Forelimb muscle (tissue), 1 donor: ENCODE results near the gene PTEN. TPM values are rescaled to one million over a fixed set of nuclear protein-coding genes. Genes with fewer than 3 reads are reported as not detected.
"Not testable (repeated sequence)": the region's sequence is repeated elsewhere in the genome, so short reads cannot be mapped to it uniquely, and the experiment has no call there.

Experiments
- DNase-seq: peaks from one replicate; pipeline ENCODE4 v3.0.0-alpha.2; 2013; ENCODE audit warnings: low read depth
- polyA plus RNA-seq: library from polyadenylated mRNA; unstranded; fragments of 120-200 nt; gene quantifications from one replicate; pipeline ENCODE4 v1.2.1, GENCODE V29; 2013; ENCODE audit not compliant: insufficient read length

Gene PTEN
- 39.0 TPM for polyA plus RNA-seq

DNA sequence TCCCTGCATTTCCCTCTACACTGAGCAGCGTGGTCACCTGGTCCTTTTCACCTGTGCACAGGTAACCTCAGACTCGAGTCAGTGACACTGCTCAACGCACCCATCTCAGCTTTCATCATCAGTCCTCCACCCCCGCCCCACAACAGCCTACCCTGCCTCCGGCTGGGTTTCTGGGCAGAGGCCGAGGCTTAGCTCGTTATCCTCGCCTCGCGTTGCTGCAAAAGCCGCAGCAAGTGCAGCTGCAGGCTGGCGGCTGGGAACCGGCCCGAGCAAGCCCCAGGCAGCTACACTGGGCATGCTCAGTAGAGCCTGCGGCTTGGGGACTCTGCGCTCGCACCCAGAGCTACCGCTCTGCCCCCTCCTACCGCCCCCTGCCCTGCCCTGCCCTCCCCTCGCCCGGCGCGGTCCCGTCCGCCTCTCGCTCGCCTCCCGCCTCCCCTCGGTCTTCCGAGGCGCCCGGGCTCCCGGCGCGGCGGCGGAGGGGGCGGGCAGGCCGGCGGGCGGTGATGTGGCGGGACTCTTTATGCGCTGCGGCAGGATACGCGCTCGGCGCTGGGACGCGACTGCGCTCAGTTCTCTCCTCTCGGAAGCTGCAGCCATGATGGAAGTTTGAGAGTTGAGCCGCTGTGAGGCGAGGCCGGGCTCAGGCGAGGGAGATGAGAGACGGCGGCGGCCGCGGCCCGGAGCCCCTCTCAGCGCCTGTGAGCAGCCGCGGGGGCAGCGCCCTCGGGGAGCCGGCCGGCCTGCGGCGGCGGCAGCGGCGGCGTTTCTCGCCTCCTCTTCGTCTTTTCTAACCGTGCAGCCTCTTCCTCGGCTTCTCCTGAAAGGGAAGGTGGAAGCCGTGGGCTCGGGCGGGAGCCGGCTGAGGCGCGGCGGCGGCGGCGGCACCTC, at the start of gene PTEN, which contains the start of gene KLLN:
Gene PTEN, plus strand, starts transcription at position 573 of the 891 bp plus-strand sequence. CDS start 845 bp downstream, outside the sequence.
Gene KLLN, minus strand, starts transcription at position 481 of the 891 bp plus-strand sequence. CDS start 1,046 bp downstream, outside the sequence.
- peak; percentile 83 for DNase-seq

DNA sequence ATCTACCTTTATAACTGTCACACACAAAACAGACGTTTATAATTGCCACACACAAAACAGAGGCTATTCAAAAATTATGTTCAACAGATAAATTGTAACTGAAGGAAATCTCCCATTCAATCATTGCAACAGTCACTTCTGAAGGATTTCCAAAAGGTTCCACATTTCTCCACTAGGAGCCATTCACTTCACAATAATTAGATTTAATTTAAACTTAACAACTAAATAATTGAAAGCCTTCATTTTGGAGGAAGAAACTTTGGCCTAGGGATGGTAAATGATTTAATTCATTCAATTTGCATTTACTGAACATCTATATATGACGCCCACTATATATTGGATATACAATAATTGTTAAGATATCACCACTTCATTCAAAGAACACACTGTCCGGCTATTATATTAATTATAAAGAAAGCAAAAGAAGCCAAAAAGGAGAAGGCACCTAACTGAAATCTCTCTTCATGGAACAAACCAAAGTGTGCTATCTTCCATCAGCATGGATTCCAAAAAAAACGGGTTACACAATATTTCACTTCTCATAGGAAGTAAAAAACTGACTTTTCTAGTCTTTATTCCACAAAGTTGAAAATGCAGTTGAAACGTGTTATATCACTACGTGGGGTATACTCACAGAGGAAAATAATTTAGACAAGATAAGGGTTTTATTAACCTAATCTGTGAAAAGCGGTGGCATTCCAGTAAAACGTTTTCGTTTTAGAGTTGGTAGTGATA, 47.1 kb upstream of the PTEN start:
- DNase-seq: no peak

DNA sequence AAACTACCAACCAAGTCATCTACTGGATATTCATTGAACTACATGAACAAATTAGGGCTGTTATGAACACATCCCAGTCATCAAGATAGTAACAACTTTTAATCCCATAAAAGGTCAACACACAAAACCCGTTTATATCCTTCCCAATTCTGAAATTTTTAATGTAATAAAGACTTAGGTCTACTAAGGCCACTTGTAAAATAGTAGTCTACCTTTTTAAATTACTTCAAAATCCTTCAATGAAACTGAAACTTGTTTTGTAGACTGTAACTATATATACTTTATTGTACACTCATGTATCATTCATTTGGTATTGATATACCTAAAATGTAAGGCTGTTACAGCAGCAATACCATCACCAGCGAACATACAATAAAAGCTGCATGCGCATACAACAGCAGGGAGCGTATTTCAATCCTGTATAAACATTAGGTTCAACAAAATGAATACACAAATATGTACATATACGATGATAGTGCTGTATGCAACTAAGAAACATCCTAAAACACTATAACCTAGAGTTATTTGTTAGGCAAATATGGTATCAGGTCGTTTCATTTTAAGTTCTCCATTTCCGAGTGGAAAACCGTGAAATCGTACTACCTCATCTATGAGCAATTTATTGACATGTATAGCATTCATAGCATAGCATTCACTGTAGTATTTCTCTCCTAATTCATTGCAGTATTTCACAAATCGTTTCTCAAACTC, 46.4 kb upstream of the PTEN start:
- DNase-seq: no peak

DNA sequence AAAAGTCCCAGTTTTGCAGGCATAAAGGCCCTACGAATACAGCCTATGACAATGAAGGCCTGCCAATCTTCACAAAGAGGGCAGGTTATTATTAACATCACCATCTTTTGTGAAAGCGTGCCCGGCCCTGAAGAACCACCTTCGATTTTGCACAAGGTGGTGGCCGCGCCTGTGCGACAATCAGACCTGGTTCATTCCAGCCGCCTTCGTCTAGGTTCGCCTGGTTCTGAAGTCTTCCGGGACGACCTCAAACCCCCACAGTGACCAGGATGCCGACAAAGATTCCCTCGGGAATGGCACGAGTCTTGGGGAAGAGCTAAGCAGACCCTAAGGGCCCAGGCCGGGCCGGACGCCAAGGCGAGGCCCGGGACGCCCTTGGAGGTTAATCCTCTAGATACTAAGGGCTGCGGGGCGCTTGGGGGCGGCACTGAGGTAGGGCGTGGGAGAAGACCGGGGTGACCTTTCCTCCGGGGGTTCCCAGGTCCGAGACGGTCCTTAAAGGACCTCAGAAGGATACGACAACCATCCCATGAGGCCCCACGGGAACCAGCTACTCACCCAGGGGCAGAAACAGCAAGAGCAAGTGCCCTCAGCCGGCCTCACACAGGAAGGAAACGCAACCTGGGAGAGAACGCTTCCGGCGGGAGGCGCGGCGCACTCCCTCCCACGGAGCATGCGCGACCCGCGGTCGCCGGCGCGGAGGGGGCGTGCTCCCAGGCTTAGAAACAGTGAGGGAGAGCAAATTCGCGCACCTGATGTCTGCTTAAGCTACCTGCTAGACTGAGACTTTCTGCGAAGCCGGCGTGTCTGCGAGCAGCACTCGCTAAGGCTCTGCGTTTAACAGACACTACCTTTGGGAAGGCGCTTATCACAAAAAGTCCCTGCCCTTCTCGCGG, 45.6 kb upstream of the PTEN start, which contains the start of gene ATAD1:
Gene ATAD1, minus strand, starts transcription at position 618 of the 896 bp plus-strand sequence. CDS start 3,627 bp downstream, outside the sequence.
- DNase-seq: peak; percentile 61

DNA sequence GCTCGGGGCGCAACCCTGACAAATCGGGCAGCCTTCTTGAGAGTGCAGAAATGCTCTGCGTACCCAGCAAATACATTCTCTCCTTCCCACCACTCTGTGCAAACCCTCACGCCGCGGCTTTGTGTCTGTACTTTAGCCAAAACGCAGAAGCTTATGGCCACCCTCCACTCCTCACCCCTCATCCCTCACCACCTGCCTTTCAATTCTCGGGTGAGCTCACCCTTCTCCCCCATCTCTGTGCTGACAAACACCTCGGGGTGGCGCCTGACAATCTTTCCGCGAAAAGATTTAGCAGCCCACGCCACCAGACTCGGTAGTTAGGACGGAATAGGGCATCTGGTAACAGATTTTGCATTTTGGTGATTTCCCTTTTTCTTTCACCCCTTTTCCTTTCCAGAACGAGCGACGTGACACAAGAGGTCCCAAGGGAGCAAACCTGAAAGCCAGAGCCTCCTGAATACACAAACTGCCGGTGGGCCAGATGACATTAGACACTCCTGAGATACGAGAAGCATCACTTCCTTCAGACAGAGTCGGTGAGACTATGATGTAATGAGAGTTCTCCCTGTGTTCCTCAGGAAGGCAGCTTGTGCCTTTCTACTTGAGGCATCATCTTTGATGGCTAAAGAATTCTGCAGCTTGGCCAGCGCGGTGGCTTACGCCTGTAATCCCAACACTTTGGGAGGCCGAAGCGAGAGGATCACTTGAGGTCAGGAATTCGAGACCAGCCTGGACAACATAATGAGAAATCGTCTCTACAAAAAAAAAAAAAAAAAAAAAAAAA, 44.7 kb upstream of the PTEN start:
- no peak for DNase-seq

DNA sequence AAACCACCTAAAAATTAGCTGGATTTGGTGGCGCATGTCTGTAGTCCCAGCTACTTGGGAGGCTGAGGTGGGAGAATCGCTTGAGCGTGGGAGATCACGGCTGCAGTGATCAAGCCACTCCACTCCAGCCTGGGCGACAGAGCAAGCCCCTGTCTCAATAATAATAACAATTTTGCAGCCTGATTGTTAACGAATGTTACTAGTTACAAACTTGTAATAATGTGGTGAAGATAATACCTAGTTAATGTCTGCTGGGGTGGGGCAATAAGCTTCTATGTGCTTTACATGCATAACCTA, 44.2 kb upstream of the PTEN start:
- no peak for DNase-seq

DNA sequence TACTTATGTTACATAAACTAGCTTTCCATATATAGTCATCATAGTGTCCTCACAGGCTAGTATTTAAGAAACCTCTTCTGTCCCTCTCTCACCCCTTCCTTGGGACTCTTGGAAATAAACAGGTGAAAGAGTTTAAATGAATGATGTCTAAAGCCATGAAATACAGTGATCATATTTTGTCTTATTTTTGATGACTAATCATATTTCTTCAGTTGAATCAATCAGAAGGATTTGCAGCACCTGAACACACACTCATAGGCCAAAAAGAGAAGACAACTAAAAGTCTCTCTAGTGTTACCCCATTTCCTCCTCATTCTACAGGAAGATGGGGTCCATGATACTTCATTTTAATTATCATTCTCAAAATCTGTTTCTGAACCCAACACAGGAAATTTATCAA, 36.8 kb upstream of the PTEN start:
- DNase-seq: no peak

DNA sequence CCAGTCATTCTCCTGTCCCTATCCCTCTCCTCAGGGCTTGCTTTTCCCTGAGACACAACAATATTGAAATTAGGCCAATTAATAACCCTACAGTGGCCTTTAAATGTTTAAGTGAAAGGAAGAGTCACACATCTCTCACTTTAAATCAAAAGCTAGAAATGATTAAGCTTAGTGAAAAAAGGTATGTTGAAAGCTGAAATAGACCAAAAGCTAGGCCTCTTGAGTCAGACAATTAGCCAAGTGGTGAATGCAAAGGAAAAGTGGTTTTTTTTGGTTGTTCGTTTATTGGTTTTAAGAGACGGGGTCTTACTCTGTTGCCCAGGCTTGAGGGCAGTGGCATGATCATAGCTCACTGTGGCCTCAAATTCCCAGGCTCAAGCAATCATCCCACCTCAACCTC, 35.7 kb upstream of the PTEN start:
- DNase-seq: no peak

DNA sequence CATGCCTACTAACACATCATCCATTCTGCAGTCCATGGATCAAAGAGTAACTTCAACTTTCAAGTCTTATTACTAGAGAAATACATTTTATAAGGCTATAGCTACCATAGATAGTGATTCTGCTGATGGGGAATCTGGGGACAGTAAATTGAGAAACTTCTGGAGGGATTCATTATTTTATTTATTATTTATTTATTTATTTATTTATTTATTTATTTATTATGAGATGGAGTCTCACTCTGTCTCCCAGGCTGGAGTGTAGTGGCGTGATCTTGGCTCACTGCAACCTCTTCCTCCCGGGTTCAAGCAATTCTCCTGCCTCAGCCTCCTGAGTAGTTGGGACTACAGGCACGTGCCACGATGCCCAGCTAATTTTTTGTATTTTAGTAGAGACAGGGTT, 34.4 kb upstream of the PTEN start:
- DNase-seq: not testable (repeated sequence)

DNA sequence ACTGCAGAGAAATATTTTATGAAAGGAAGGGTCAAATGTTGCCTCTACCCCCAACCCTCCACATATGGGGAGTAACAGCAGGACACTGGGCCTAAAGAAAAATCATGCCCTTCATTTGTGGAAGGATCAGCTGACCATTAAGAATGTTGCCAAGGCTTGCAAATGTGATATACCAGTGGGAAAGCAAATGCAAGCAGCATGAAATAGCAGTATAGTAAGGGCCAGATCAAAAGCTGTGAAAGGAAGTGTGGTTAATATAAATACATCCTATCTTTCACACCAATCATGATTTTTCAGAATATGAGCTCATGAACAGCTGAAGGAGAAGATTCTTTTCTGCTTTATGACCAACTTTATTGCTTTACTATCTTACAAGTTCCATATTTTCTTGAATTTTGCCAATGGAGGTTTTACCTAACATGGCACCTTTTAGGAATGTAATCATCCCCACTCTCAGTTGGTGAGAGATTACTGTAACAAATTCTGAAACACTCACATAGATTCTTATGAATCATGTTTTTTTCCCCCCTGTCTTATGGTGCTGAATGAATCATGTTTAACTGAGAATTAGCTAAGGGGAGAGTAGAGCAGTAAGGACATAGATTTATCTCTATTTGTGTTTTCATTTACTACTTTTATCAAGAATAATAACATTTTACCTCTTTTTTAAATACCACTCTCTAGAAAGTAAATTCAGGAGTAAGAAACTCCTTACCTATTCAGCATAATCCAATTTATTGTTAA, 33.3 kb upstream of the PTEN start:
- no peak for DNase-seq

DNA sequence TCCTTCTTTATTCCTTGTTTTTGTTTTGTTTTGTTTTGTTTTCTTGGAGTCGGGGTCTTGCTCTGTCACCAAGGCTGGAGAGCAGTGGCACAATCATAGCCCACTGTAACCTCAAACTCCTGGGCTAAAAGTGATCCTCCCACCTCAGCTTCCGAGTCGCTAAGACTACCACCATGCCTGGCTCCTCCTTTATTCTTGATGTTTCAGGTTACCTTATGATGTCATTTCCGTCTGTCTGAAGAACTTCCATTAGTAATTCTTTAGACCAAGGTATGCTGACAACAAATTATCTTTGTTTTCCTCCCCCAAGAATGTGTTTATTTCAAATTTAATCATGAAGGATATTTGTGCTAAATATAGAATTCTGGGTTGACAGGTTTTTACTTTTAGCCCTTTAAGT, 27.3 kb upstream of the PTEN start:
- no peak for DNase-seq

DNA sequence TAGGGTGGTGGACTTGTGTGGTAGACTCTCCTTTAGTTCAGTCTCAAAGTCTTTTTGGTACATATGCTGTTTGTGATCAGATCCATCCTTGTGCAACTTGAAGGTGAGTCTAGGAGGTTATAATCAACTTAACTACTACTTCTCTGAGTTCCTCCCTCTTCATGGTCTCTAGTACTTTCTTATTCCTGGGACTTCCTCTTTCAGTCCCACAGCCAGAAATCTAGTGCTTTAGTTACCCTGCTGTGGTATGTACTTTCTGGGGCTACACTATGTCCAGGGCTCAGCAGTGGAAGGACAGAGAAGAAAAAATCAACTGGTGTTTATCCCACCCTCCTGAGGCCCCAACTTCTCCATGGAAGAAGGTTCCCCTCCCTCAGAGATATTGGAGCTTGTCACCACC, 26.0 kb upstream of the PTEN start:
- DNase-seq: no peak

DNA sequence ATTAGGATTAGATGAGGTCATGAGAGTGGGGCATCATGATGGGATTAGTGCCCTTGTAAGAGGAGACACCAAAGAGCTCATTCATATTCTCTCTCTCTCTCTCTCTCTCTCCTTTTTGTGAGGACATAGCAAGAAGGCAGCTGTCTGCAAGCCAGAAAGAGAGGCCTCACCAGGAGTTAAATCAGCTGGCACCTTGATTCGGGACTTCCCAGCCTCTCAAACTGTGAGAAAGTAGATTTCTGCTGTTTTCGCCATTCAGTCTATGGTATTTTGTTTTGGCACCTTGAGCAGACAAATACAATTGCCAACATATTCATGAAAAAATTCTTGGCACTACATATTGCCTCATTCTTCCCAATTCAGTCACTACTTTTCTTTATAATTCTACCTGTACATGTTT, 24.8 kb upstream of the PTEN start:
- no peak for DNase-seq

DNA sequence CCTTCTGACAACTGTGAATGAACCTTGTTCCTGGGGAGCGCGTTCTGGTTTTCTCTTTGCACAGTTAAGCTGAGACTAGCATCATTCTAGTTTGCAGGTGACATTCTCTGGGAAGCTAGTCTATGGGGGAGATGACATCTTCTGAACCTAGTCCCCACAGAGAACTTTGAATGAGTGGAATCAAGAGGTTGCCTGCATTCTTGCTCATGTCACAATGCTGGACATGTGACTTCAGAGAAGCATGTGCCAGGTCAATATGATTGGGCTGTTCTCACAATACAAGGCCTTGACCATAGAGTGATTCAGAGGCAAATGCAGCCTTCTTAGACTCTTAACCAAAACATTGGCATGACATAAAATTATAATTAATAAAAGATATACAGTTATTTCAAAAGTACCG, 22.2 kb upstream of the PTEN start:
- DNase-seq: no peak

DNA sequence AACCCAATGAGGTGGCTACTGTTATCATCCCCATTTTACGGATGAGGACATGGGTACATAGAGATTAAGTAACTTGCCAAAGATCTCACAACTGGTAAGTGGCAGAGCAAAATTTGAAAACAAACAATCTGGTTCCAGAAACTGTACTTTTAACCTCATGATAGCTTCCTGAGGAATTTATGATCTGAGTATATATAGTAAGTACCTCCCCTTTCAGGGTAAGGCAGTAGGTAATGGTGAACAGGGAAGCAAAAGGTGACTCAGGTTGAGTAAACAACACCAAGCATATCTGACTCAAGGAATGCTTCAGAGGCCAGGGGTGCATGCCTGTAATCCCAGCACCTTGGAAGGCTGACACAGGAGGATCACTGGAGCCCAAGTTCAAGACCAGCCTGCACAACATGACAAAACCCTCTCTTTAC, 21.2 kb upstream of the PTEN start:
- DNase-seq: no peak

DNA sequence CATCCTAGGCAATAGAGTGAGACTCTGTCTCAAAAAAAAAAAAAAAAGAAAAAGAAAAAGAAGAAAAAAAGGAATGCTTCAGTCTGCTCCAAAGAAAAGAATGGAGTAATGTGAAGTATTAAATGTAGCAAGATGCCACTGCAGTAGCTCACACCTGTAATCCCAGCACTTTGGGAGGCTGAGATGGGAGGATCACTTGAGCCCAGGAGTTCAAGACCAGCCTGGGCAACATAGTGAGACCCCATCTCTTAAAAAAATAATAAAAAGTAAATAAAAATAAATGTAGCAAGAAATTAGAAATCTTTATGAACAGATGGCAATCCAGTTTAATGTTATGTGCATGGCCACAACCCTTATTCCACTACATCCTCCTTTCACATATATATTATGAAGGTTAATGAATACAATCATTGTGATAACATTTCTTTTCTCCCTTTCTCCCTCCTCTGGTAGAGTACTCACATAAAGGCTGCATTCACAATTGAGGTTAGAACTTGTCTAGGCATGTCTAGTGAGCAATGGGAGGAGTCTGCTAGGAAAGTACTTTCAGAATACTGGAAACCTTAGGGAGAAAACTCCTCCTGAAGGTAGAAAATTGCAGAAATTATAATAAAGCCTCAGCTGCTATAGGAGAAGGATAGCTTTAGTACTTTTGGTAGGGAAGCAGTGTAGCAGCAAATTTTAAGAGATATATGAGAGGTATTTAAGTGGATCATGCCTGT, 20.5 kb upstream of the PTEN start:
- DNase-seq: no peak

DNA sequence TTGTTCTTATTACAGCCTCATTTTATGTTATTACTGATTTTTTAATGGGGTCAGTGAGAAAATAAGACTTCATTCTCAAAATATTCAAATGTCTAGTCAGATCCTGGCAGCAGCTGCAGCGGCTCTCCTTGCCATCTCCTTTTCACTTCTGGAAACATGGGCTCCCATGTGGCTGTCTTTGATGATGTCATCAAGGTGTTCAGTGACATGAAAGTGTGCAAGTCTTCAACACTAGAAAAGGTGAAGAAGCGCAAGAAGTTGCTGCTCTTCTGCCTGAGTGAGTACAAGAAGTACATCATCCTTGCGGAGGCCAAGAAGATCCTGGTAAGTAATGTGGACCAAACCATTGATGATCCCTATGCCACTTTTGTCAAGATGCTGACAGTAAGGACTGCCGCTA, 19.7 kb upstream of the PTEN start:
- no peak for DNase-seq

DNA sequence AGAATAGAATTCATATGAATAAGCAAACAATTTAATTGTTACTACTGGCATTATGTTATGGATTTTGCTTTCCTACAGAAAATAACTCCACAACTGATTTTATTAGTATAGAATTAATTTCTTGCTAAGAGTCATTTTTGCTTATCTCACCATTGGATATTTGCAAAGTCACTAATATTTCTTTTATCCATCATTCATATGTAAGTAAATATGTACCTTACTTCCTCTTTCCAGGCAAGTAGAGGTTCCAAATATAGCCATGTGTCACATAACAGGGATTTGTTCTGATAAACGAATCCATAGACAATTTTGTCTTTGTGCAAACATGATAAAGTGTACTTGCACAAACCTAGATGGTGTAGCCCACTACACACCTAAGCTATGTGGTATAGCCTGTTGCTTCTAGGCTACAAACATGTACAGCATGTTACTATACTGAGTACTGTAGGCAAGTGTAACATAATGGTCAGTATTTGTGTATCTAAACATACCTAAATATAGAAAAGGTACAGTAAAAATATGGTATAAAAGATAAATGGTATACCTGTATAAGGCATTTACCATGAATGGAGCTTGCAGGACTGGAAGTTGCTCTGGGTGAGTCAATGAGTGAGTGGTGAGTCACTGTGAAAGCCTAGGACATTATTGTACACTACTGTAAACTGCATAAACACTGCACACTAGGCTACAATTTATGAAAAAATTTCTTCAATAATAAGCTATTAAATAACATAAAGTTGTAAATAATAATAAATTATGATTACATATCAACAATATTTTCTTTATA, 18.4 kb upstream of the PTEN start:
- no peak for DNase-seq
